Superior temporal gyrus (tissue), 1 donor: ENCODE results near the gene PRICKLE2.
A peak's percentile ranks its signal among the peaks of the same experiment; 100 is the strongest.

Experiments used
- DNase-seq: peaks from one replicate; pipeline ENCODE4 v3.0.0-alpha.2; 2016; ENCODE audit errors: extremely low spot score

The PRICKLE2 gene

GRCh38 chr3:64190517-64191515 lies 34.5 kb downstream of the PRICKLE2 start:
- DNase-seq = no peak

DNA sequence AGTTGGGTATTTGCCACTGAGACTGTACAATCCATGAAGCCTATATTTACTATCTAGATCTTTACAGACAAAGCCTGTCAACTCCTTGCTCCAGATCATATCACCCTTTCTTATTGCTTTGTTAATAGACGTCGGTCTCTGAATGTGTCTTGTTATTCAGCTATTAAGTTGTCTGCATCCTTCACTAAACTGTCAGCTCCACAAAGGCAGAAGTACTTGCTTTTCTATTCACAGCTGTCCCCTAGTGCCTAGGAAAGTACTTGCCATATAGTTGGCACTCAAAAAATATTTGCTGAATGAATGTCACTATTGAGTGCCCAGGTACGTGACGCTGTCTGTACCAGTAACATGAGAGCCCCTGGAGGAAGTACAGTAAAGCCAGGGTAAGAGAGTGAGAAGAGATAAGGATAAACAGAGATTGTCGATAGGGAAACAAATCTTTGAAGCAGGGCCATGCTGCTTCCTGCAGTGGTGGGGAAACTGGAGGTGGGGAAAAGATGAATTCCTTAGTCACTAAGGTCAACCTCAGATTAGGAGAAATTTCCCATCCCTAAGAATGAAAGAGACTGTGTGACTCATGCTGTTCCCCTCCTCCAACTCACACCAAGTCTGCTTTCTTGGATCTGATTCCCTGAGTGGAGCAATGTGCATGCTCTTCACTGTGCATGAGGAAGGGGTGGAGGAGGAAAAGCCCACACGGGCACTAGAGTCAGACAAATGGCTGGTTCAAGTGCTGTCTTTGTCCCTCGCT lies 36.3 kb downstream of the PRICKLE2 start:
- DNase-seq = peak; percentile 68

DNA sequence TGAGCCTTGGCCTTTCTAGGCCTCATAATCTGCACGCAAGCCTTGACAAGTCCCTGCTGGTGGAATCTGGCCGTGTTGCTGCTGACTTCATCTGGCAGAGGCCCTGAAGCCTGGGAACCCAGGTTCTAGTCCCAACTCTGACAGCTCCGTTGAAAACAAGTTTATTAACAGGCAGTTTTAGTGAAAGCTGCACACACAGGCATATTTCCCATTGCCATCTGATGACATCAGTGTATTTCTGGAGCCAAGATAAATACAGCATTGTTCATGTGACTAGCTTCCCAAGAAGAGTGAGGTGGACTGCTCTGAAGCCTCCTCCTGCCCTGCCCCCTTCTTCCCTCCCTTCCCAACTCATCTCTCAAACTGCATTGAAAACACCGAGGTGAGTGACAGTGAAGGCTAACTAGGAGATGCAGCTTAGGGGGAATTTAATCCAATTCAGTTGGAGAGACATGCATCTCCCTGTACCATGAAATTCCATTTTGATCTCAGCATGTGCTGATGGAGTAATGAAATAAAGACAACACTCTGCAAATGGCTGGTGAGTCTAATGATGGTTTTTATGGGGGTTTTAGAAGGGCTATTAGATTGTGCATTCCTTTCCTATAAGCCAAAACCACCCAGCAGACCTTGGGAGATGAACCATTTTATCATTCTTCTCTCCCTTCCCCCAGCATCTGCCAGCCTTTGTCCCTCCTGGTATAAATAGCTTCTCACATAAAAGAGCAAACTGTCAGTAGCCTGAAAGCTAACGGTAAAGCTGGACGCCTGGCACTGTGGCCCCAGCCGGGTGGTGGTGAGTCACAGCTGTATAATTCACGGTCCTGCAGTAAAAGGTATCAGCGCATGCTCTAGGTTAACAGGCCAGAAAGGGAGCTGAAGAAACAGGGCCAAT lies 38.0 kb downstream of the PRICKLE2 start:
- DNase-seq = peak; percentile 72

GRCh38 chr3:64186667-64187064 lies 38.6 kb downstream of the PRICKLE2 start:
- no peak for DNase-seq

DNA sequence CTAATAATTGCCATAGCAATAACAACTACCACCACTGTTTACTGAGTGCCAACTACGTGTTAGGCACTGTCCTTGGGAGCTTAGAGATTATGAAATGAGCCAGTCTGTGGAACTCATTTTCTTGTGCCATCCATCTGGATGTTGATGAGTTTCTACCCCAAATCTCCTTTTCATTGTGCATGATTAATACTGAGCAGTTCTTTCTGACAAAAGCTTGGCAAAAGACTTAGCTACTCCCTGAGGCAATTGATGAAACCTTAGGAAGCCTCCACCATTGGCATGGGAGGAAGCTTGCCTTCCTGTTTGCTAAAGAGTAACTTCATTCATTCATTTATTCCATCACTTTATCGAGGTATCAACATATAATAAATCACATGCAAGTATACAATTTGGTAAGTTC lies 39.8 kb downstream of the PRICKLE2 start:
- no peak for DNase-seq

- DNase-seq = no peak
Measured at GRCh38 chr3:64184621-64185020, 40.6 kb downstream of the PRICKLE2 start.

DNA sequence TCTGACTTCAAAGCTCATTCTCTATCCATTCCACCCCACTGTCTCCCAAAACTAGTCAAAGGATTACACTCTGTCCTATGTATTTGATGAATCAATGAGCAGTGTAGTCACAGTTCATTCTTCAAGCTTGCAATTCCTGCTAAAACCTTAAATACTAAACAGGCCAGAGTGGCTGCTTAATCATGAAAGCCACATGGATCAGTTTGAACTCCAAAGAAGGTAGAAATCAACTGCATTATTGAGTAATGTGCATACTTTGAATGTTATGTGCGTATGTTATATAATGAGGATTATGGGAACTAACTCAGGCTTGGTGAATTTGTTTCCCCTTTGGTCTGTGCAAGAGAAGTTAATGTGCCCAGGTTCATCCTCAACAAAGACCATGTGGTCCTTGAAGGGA lies 45.4 kb downstream of the PRICKLE2 start:
- no peak for DNase-seq

DNA sequence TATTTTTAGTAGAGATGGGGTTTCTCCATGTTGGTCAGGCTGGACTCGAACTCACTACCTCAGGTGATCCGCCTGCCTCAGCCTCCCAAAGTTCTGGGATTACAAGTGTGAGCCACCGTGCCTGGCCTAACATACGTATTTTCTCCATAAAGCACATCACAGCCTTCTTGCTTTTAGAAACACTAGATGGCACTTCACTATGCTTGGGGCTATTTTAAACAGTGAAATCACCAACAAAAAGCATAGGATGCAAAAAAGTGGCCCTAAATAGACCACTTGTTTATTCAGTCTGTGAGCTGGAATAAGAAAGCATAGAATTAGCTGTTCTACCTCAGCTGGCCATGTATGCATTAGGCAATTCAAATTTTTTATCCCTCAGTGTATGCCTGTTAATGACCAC lies 46.0 kb downstream of the PRICKLE2 start:
- peak; percentile 37 for DNase-seq

- no peak for DNase-seq
Measured at GRCh38 chr3:64178419-64178818, 46.8 kb downstream of the PRICKLE2 start.

- DNase-seq = no peak
Measured at GRCh38 chr3:64176461-64176996, 48.7 kb downstream of the PRICKLE2 start.

DNA sequence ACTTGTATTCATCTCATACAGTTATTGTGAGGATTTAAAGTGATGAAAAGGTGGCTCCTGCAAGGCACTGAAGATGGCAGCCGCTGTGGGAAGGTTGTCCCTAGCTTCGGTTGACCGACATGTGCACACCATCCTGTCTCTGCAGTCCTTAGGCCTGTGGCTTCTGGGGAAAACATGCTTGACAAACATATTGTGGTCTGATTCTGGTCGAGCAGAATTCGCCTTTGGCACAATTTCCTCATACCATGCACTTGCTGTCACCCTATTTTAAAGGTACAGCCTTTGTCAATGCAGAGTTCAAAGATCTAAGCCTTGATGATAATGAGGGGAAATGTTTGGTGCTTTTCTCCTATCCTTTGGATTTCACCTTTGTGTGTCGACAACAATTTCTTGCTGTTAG lies 50.9 kb downstream of the PRICKLE2 start:
- DNase-seq = no peak

DNA sequence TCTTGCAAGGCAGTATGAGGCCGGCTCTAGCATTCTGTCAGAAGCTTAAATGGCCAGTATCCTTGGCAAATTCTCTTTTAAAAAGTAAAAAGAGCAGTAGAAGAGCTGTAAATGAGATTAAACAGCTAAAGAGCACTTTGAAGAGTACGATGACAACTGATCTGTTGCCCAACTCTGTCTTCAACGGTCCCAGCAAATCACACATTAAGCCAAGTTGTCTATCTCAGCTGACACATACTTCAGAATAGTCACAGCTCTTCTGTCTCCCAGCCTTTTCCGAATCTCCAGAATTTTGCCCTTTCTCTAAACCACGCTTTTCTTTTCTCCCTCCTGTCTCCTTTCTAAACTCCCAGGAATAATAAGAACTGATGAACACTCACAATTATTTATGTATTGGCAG lies 51.7 kb downstream of the PRICKLE2 start:
- DNase-seq = no peak

DNA sequence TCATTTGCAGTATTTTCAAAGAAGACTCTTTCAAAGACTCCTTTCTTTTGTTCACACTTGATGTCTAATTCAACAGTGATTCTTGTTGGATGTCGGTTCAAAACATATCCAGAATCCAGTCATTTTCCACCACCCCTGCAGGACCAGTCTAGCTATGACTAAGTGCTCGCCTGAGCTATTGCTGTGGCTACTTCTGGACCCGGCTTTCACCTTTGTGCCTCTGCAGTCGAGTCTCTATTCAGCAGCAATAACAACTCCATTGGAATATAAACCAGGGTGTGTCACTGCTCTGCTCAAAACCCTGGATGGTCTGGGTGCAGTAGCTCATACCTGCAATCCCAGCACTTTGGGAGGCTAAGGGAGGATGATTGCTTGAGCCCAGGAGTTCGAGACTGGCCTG lies 55.0 kb downstream of the PRICKLE2 start:
- no peak for DNase-seq

DNA sequence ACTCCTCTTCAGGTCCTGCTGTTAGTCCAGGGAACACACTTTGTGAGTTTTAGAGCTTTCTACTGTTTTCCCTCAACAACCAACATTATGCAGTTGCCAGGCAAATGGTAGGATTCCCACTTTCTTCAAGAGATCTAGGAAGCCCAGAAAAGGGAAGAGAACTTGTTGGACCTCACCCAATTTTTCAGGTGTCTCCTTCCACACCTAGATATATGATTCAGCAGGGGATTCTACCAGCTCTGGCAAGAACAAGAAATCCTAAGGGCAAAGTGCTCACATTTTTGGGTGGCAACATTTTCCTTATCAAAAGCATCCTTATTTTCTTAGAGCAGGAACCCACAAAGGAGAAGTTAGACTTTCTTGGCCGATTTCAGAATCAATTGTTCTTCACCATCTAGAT lies 57.4 kb downstream of the PRICKLE2 start:
- no peak for DNase-seq

DNA sequence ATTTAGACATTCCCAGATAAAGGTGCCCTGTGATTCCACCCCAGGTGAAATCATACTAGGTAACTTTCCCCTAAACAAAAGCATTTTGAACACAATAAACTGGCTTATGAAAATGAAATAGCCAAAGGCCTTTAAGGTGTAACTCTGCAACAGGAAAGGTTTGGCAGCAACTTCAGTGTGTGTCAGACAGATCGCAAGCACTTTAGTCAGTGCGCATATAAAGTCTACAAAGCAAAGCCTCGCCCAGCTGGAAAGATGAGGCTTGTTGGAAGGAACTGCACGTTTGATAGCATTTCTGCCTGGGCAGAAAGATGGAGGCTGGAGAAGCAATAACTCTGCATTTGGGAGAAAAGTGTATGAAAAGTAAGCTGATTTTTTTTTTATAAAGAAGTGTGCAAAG lies 57.9 kb downstream of the PRICKLE2 start:
- no peak for DNase-seq

DNA sequence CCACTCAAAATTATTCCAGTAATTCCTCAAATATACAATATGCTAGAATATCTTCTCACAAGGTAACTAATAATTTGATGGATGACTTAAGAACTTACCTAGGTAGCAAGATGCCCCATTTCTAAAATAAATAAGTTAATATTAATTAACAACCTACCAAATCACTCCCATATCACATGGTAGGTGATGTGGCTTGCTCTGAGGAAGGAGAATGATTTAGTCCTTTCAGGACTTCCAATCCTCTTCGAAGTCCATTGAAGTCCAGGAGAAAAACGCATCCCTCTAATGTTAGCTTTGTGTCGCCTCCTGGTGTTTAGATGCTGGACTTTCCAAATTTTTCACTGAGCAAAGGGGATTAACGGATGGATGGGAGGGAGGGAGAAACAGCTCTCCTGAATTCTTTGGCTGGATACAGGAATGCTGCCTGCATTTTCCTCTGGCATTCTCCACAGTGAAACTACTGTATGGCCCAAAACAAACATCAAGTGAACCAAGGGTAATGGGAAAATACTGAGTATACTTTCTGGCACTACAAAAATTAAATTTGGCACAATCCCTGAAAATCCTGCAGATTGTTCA lies 58.6 kb downstream of the PRICKLE2 start:
- no peak for DNase-seq

DNA sequence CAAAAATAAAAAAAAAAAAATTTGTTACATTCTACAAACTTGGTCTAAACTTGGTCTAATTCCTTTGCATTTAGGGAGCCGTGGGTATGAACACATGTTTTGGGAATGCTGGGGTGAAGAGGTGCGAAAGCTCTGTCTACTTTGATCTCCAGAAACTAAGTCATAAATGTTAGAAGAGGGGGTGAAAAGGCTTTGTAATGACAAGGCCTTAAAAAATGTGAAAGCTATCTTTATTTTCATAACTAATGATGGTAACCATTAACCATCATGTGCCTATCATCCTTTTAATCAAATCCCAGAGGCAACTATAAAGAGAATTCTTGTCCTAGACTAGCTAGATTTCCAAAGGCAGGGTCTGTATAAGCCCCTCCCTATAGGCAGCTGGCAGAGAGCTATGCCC lies 60.9 kb downstream of the PRICKLE2 start:
- no peak for DNase-seq

GRCh38 chr3:64163755-64164148 lies 61.5 kb downstream of the PRICKLE2 start:
- DNase-seq = no peak

- DNase-seq = no peak
Measured at GRCh38 chr3:64163019-64163754, 62.1 kb downstream of the PRICKLE2 start.

- no peak for DNase-seq
Measured at GRCh38 chr3:64161481-64161952, 63.7 kb downstream of the PRICKLE2 start.
